Endometrial microvascular endothelial cells (primary cell): Measurements from ENCODE around the gene SLC25A44. TPM values are rescaled to one million over a fixed set of nuclear protein-coding genes. Genes with fewer than 3 reads are reported as not detected.

ENCODE experiments used
- in situ Hi-C: cut with HindIII; loops from 2 replicates; pipeline ENCODE4 v1.10.0; 2017; ENCODE audit warnings: low sequenced_read_pairs, low pct_unique_long_range_greater_than_20kb; ENCODE audit errors: inconsistent ontology term
- total RNA-seq: library from RNA; depleted of rRNA; stranded (reverse); fragments of >200 nt; gene quantifications from one replicate; pipeline ENCODE4 v1.2.3, GENCODE V29; 2015; ENCODE audit errors: inconsistent ontology term

SLC25A44 gene
- total RNA-seq, 1 donor from 2014 or later: 22.6 TPM

GRCh38 chr1:156229809-156230472 lies 36.0 kb downstream of the SLC25A44 start:
- in situ Hi-C loops: no loop called here

- in situ Hi-C loops: no loop called here
Observed at GRCh38 chr1:156230473-156230837, 36.6 kb downstream of the SLC25A44 start.

GRCh38 chr1:156232201-156232894 lies 38.4 kb downstream of the SLC25A44 start:
- in situ Hi-C loops: no loop called here

- in situ Hi-C loops: no loop called here
Observed at GRCh38 chr1:156233426-156234127, 39.7 kb downstream of the SLC25A44 start.

- in situ Hi-C loops: no loop called here
Observed at GRCh38 chr1:156236164-156236563, 42.3 kb downstream of the SLC25A44 start.

- in situ Hi-C loops: no loop called here
Observed at GRCh38 chr1:156238248-156238647, 44.3 kb downstream of the SLC25A44 start.

GRCh38 chr1:156241311-156241811 lies 47.5 kb downstream of the SLC25A44 start:
- in situ Hi-C loops: no loop called here

- in situ Hi-C loops: no loop called here
Observed at GRCh38 chr1:156241926-156242325, 48.0 kb downstream of the SLC25A44 start, which contains the start of gene BGLAP. Gene BGLAP, plus strand, starts transcription at chr1:156242184. Its CDS starts 48 bp downstream, at chr1:156242232.

GRCh38 chr1:156242738-156243137 lies 48.8 kb downstream of the SLC25A44 start:
- in situ Hi-C loops: no loop called here

- in situ Hi-C loops: no loop called here
Observed at GRCh38 chr1:156244126-156244525, 50.2 kb downstream of the SLC25A44 start.

- in situ Hi-C loops: no loop called here
Observed at GRCh38 chr1:156244712-156245111, 50.8 kb downstream of the SLC25A44 start.

GRCh38 chr1:156245451-156246232 lies 51.7 kb downstream of the SLC25A44 start:
- in situ Hi-C loops: no loop called here

GRCh38 chr1:156246241-156246780 lies 52.4 kb downstream of the SLC25A44 start:
- in situ Hi-C loops: no loop called here

- in situ Hi-C loops: no loop called here
Observed at GRCh38 chr1:156246781-156247459, 53.0 kb downstream of the SLC25A44 start.

GRCh38 chr1:156247460-156248322 lies 53.8 kb downstream of the SLC25A44 start, which contains the start of gene PAQR6:
Gene PAQR6, minus strand, starts transcription at chr1:156248056. Its CDS starts 1,325 bp downstream, at chr1:156246731.
- in situ Hi-C loops: no loop called here

- in situ Hi-C loops: no loop called here
Observed at GRCh38 chr1:156248323-156248683, 54.4 kb downstream of the SLC25A44 start.

- in situ Hi-C loops: no loop called here
Observed at GRCh38 chr1:156249593-156249992, 55.7 kb downstream of the SLC25A44 start.
